A549 (cell line): ENCODE data around the gene SEMA3A. TPM values are rescaled to one million over a fixed set of nuclear protein-coding genes. Genes with fewer than 3 reads are reported as not detected.
A peak's percentile ranks its signal among the peaks of the same experiment; 100 is the strongest.
"Not testable (repeated sequence)": the region's sequence is repeated elsewhere in the genome, so short reads cannot be mapped to it uniquely, and the experiment has no call there.

Experiments
- ATAC-seq, 2 experiments: fragments of 200-7000 bp in 1 of 2; fragments of >200 bp in 1 of 2; cut with Nextera tagmentation in 1 of 2; cut with Tn5 transposase in 1 of 2; 3 replicates each; pipeline versions ENCODE4 v1.8.0 to v1.9.1; 2018 to 2020; ENCODE audit warnings: mild to moderate bottlenecking in 1 of 2, moderate library complexity in 1 of 2
- CTCF ChIA-PET: fragments of 300-600 bp; sonication (Branson Sonifier 250); formaldehyde crosslinking; extraction: SDS; loops from one replicate; lab custom pipeline; 2021; ENCODE audit warnings: antibody characterized with exemption, inconsistent platforms; lab: Yijun Ruan, JAX
- POLR2A ChIA-PET: fragments of 350-600 bp; formaldehyde crosslinking; extraction: SDS; loops from one replicate; lab custom pipeline; 2021; ENCODE audit warnings: antibody characterized with exemption, inconsistent platforms; lab: Yijun Ruan, JAX
- DNase-seq, 2 experiments: peaks; one replicate each; pipeline versions ENCODE4 v3.0.0 to v3.0.0-alpha.2; 2011 to 2016; ENCODE audit warnings: low read depth in 1 of 2, low spot score in 1 of 2
- FAIRE-seq: peaks from 2 replicates; lab custom pipeline; 2011; peaks lifted over from hg19 to GRCh38; lab: Jason Lieb, UNC
- H3K27ac ChIP-seq, 2 experiments: fragments of >200 bp; sonication (Bioruptor Twin); formaldehyde crosslinking; 3 replicates each; pipeline ENCODE4 v1.5.1; 2016 to 2017
- H3K4me1 ChIP-seq: fragments of >200 bp; sonication (Bioruptor Twin); formaldehyde crosslinking; 3 replicates; pipeline ENCODE4 v1.6.1; 2016
- H3K4me2 ChIP-seq: fragments of >200 bp; sonication (Bioruptor Twin); formaldehyde crosslinking; 3 replicates; pipeline ENCODE4 v1.6.1; 2016
- H3K4me3 ChIP-seq: fragments of >200 bp; sonication (Bioruptor Twin); formaldehyde crosslinking; 3 replicates; pipeline ENCODE4 v1.5.1; 2016
- H3K9me3 ChIP-seq: fragments of >200 bp; sonication (Bioruptor Twin); formaldehyde crosslinking; 3 replicates; pipeline ENCODE4 v1.6.1; 2016
- ATOH8 ChIP-seq: fragments of 250-450 bp; sonication (Bioruptor Pico); IDR thresholded peaks from 2 replicates; pipeline ENCODE4 v1.5.0; 2020; ENCODE audit warnings: low read depth, mild to moderate bottlenecking, moderate library complexity
- CBX8 ChIP-seq: fragments of 200-600 bp; sonication (generic); IDR thresholded peaks from 2 replicates; pipeline ENCODE4 v1.6.1; 2016
- CEBPB ChIP-seq, 2 experiments: fragments of >200 bp in 1 of 2; sonication (Bioruptor Twin) in 1 of 2; formaldehyde crosslinking in 1 of 2; IDR thresholded peaks; 2 replicates each; pipeline ENCODE4 v1.6.1; 2012 to 2016
- ESRRA ChIP-seq: fragments of 150-350 bp; IDR thresholded peaks from 2 replicates; pipeline ENCODE4 v1.6.1; 2014; ENCODE audit warnings: mild to moderate bottlenecking, low read length, borderline replicate concordance
- FOSL2 ChIP-seq, 2 experiments: fragments of 450-650 bp in 1 of 2; fragments of >200 bp in 1 of 2; sonication (Bioruptor Twin) in 1 of 2; formaldehyde crosslinking; IDR thresholded peaks; 2 replicates each; pipeline versions ENCODE4 v1.5.0 to v1.6.1; 2016 to 2020; ENCODE audit warnings: mild to moderate bottlenecking in 1 of 2, moderate library complexity in 1 of 2
- FOXS1 ChIP-seq: fragments of 250-450 bp; sonication (Bioruptor Pico); IDR thresholded peaks from 2 replicates; pipeline ENCODE4 v1.5.0; 2020; ENCODE audit warnings: mild to moderate bottlenecking, moderate library complexity
- HEYL ChIP-seq: fragments of 250-450 bp; sonication (Bioruptor Pico); IDR thresholded peaks from 2 replicates; pipeline ENCODE4 v1.8.0; 2021; ENCODE audit warnings: mild to moderate bottlenecking, moderate library complexity
- HMGXB4 ChIP-seq: fragments of 250-450 bp; sonication (Bioruptor Pico); IDR thresholded peaks from 2 replicates; pipeline ENCODE4 v1.5.0; 2021; ENCODE audit warnings: mild to moderate bottlenecking, moderate library complexity, borderline replicate concordance
- HOXB5 ChIP-seq: fragments of 250-450 bp; sonication (Bioruptor Pico); IDR thresholded peaks from 2 replicates; pipeline ENCODE4 v1.5.0; 2020; ENCODE audit warnings: mild to moderate bottlenecking, moderate library complexity
- JUN ChIP-seq, 2 experiments: fragments of >200 bp; sonication (Bioruptor Twin); formaldehyde crosslinking; IDR thresholded peaks; 2 replicates in 1 of 2; 3 replicates in 1 of 2; pipeline ENCODE4 v1.6.1; 2016 to 2017
- KDM5A ChIP-seq: fragments of 200-600 bp; sonication (generic); IDR thresholded peaks from 2 replicates; pipeline ENCODE4 v1.6.1; 2016; ENCODE audit warnings: antibody characterized with exemption, mild to moderate bottlenecking
- MAX ChIP-seq: IDR thresholded peaks from 2 replicates; pipeline ENCODE4 v1.6.1; 2012
- MYC ChIP-seq: IDR thresholded peaks from 2 replicates; pipeline ENCODE4 v1.6.1; 2012; ENCODE audit warnings: mild to moderate bottlenecking, inconsistent platforms, low read length, improper control_type of control experiment, borderline replicate concordance
- NR3C1 ChIP-seq: fragments of >200 bp; sonication (Bioruptor Twin); formaldehyde crosslinking; IDR thresholded peaks from 3 replicates; pipeline ENCODE4 v1.6.1; 2017
- PBX3 ChIP-seq: IDR thresholded peaks from 2 replicates; pipeline ENCODE4 v1.6.1; 2012
- POLR2A ChIP-seq: IDR thresholded peaks from 2 replicates; pipeline ENCODE4 v1.6.1; 2012; ENCODE audit warnings: mild to moderate bottlenecking, low read length
- POLR2AphosphoS2 ChIP-seq: conservative IDR thresholded peaks from 2 replicates; pipeline ENCODE4 v1.6.1; 2012; ENCODE audit warnings: low read length, improper control_type of control experiment, inconsistent platforms
- RARB ChIP-seq: fragments of 250-450 bp; sonication (Bioruptor Pico); IDR thresholded peaks from 2 replicates; pipeline ENCODE4 v1.8.0; 2021; ENCODE audit warnings: mild to moderate bottlenecking, moderate library complexity
- RCOR1 ChIP-seq: fragments of 150-350 bp; IDR thresholded peaks from 2 replicates; pipeline ENCODE4 v1.6.1; 2014; ENCODE audit warnings: antibody characterized with exemption, low read length, low read depth
- RFX5 ChIP-seq: fragments of 450-650 bp; IDR thresholded peaks from 2 replicates; pipeline ENCODE4 v1.7.1; 2014; ENCODE audit warnings: antibody characterized with exemption, mild to moderate bottlenecking, moderate library complexity
- RNF2 ChIP-seq: fragments of 200-600 bp; sonication (generic); IDR thresholded peaks from 2 replicates; pipeline ENCODE4 v1.6.1; 2016; ENCODE audit warnings: low read depth, mild to moderate bottlenecking, antibody characterized with exemption, moderate library complexity, borderline replicate concordance
- USF2 ChIP-seq: fragments of 450-650 bp; IDR thresholded peaks from 2 replicates; pipeline ENCODE4 v1.6.1; 2014; ENCODE audit warnings: antibody characterized with exemption
- ZC3H11A ChIP-seq: fragments of 450-650 bp; IDR thresholded peaks from 2 replicates; pipeline ENCODE4 v1.6.1; 2014; ENCODE audit warnings: antibody characterized with exemption, mild to moderate bottlenecking
- ZFP36 ChIP-seq: fragments of 450-650 bp; IDR thresholded peaks from 2 replicates; pipeline ENCODE4 v1.6.1; 2014; ENCODE audit warnings: borderline replicate concordance; ENCODE audit not compliant: partially characterized antibody
- ZNF302 ChIP-seq: fragments of 250-450 bp; sonication (Bioruptor Pico); IDR thresholded peaks from 2 replicates; pipeline ENCODE4 v1.9.0; 2021; ENCODE audit warnings: inconsistent platforms, mild to moderate bottlenecking, moderate library complexity
- ZSCAN20 ChIP-seq: fragments of 250-450 bp; sonication (Bioruptor Pico); IDR thresholded peaks from 2 replicates; pipeline ENCODE4 v1.8.0; 2022; ENCODE audit warnings: mild to moderate bottlenecking, moderate library complexity
- WGBS: methylation state at CpG from one replicate; pipeline ENCODE4 v1.1.6; 2017; ENCODE audit errors: missing lambda C conversion rate; 5-methylcytosine and 5-hydroxymethylcytosine counted together
- polyA plus RNA-seq, 4 experiments: library from polyadenylated mRNA; depleted of rRNA in 3 of 4; stranded (reverse); fragments of >200 nt; fragmentation: RNase III in 1 of 4; extraction: RNeasy Plus Mini Kit Qiagen cat#74134 plus additional on column Dnase treatment in 1 of 4; gene quantifications; 2 replicates in 3 of 4; 3 replicates in 1 of 4; pipeline ENCODE4 v1.2.3, GENCODE V29; 2011 to 2017

Gene SEMA3A
- polyA plus RNA-seq, 2 of the 4 experiments (the other 2 are of a cell fraction): 3.6 to 19.1 TPM

GRCh38 chr7:84218681-84219080, 24.1 kb upstream of the SEMA3A start:
- no peak for FAIRE-seq
- CTCF ChIA-PET: no interaction called here
- peak in 1 of 2 experiments; percentile 52 for DNase-seq
- Histone ChIP-seq H3K9me3 (no peaks in the 10 kb centered on the region), H3K4me1 (peaks cover 16% of the 10 kb centered on the region), H3K27ac (no peak overlapping the region), H3K4me3 (no peak overlapping the region), H3K4me2 (peak overlapping the region; percentile 6; the same call in 2 of the 3 replicates)
- 11% methylated on average over 2 of the region's 2 CpGs for WGBS
- TF ChIP-seq RNF2 (no peak), FOSL2 (IDR thresholded peaks at IDR 0.05) (no peak), FOSL2 (CRISPR knock-in tag; IDR thresholded peaks at IDR 0.05) (peak; percentile 16; the same call in 1 of the 2 replicates), CEBPB (IDR thresholded peaks at IDR 0.05) (peak in 1 of 2 experiments; percentile 47; a peak in 1 of 4 replicates)
- no peak for ATAC-seq
- POLR2A ChIA-PET: no interaction called here

- H3K4me2 ChIP-seq: no peak overlapping the region
- no peak for FAIRE-seq
- CTCF ChIA-PET: no interaction called here
- H3K27ac ChIP-seq: no peak overlapping the region
- POLR2A ChIA-PET: no interaction called here
- WGBS: 50% methylated on average over 1 of the region's 1 CpG
- TF ChIP-seq NR3C1: no peak
- no peak for TF ChIP-seq USF2
- TF ChIP-seq MAX: no peak
- no peak for TF ChIP-seq FOSL2 (IDR thresholded peaks at IDR 0.05)
- no peak for TF ChIP-seq FOSL2 (CRISPR knock-in tag; IDR thresholded peaks at IDR 0.05)
- TF ChIP-seq RCOR1: no peak
- ATAC-seq: no peak
- no peak for DNase-seq
- H3K9me3 ChIP-seq: no peaks in the 10 kb centered on the region
- peaks cover 16% of the 10 kb centered on the region for H3K4me1 ChIP-seq
- no peak overlapping the region for H3K4me3 ChIP-seq
These were observed 21.9 kb upstream of the SEMA3A start for GRCh38 chr7:84216472-84216871.

- H3K27ac ChIP-seq, DNase-seq, ATAC-seq, H3K4me3 ChIP-seq, H3K9me3 ChIP-seq, FAIRE-seq, H3K4me2 ChIP-seq, CTCF ChIA-PET, POLR2A ChIA-PET: not testable (repeated sequence)
- WGBS: 61% methylated on average over 6 of the region's 6 CpGs
- peaks cover 15% of the 10 kb centered on the region for H3K4me1 ChIP-seq
These were observed 20.2 kb upstream of the SEMA3A start for GRCh38 chr7:84214757-84215156.

GRCh38 chr7:84210301-84210700, 15.7 kb upstream of the SEMA3A start:
- Histone ChIP-seq H3K4me1 (no peaks in the 10 kb centered on the region), H3K4me3 (no peak overlapping the region), H3K9me3 (no peaks in the 10 kb centered on the region), H3K4me2 (no peak overlapping the region), H3K27ac (no peak overlapping the region)
- DNase-seq (no peak), ATAC-seq (no peak), FAIRE-seq (no peak)
- ChIA-PET POLR2A (no interaction called here), CTCF (no interaction called here)
- 87% methylated on average over 3 of the region's 3 CpGs for WGBS
- TF ChIP-seq ATOH8 (CRISPR knock-in tag) (no peak), MYC (no peak), HMGXB4 (CRISPR knock-in tag) (no peak), ESRRA (no peak), ZFP36 (no peak), POLR2AphosphoS2 (no peak), RFX5 (no peak), POLR2A (no peak), PBX3 (no peak), ZNF302 (CRISPR knock-in tag) (no peak), HOXB5 (no peak), ZSCAN20 (CRISPR knock-in tag) (no peak), JUN (IDR thresholded peaks at IDR 0.05) (no peak), CBX8 (no peak), RARB (no peak), FOXS1 (CRISPR knock-in tag) (no peak), HEYL (no peak), ZC3H11A (no peak), KDM5A (no peak)
